HS-27A (cell line): ENCODE measurements around the gene SHFL.

Source experiments
- DNase-seq: peaks from one replicate; pipeline ENCODE4 v3.0.0-alpha.2; 2012; ENCODE audit warnings: low read depth, missing footprints

SHFL gene

DNA sequence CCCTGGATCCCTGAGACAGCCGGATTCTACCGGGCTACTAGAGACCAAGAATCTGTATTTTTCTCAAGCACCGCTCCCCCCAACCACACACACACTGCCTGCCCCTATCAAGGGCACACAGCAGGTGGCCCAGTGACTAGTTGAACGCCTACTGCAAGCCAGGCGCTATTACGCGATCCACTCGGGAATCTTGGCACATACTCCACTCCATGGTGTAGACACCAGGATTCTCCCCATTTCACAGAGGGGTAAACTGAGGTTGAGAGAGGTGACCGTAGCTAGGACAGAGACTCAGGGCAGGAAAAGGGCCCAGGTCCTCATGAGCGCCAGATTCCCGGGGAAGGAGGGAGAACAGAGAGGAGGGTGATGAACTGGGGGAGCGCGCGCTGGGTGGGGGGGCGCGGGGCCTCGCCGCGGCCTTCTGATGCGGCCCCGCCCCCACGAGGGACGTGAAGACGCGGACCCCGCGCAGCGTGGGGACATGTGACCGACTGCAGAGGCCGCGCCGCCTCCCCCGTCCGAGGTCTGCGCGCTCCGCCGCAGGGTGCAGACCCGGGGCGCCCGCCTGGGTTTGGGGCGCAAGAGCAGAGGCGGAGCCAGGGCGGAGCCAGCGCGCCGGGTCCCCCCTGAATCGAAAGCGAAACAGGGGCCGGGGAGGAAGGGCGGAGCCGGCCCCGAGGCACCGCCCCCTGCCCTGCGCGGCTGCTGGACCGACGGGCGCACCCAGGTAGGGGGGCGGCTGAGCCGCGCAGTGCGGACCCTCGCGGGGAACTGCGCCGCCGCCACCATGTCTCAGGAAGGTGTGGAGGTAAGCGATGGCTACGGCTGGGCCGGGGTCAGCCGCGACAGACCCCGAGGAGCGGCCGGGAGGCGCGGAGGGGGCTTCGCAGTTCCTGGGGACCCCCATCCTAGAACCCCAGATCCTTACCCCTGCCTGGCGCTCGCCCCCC lies at the start of gene SHFL:
Gene SHFL (plus strand): TSS at position 677 of the 950 bp plus-strand sequence. CDS start 111 bp downstream, at position 788.
- DNase-seq, result no peak

DNA sequence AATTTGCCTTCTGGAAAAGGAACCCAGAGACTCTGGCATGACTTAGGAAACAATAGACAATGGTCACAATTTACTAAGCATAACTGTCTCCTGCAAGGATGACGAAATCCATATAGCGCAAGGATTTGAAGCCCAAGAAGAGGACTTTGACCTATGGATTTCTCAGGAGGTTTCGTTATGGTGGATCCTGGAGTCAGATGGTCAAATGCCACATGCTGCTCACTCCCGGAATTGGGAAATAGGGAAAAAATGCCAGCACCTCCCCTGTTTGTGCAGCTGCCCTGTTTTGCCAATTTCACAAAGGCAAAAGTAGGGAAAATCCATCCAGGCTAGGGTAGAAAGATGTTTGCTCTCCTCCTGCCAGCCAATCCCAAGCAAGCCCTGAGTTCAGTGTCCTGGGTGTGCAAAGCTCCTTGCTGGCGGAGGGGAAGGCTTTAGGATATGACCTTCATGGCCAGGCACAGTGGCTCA lies 49.5 kb upstream of the SHFL start:
- no peak for DNase-seq

DNA sequence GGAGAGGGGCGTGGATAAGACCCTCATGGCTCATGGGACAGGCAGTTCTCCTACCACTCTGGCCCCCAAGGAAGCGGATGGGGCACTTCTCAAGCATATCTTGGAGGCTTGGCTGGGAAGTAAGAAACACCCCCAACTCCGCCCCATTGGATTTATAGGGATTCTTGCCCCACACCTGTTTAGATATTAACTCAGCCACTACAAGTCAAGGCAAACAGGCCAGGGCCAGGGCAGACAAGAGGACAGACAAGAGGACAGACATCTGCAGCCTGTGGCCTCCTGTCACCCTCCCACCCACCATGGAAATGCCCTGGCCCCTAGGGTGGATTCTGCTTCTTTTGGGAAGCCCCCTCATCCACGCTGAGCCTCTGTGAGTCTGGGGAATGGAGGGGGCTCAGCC lies 48.8 kb upstream of the SHFL start:
- DNase-seq, result no peak

DNA sequence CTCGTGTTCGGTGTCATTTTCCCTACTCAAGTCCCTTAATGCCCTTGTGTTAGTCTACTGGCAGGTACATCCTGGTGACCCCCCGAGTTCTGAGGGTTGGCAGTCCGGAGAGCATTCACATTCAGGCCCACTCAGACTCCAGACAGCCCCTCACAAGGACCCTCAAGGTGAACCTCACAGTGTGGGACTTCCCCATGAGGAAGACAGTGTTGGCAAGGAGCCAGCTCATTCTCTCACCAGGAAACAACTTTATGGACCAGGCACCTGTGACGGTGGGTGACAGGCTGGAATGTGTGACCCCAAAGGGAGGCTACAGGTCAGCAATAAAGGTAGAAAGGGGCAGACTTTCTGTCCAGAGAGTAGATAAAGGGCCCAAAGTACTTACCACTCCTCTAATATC lies 48.3 kb upstream of the SHFL start:
- no peak for DNase-seq

DNA sequence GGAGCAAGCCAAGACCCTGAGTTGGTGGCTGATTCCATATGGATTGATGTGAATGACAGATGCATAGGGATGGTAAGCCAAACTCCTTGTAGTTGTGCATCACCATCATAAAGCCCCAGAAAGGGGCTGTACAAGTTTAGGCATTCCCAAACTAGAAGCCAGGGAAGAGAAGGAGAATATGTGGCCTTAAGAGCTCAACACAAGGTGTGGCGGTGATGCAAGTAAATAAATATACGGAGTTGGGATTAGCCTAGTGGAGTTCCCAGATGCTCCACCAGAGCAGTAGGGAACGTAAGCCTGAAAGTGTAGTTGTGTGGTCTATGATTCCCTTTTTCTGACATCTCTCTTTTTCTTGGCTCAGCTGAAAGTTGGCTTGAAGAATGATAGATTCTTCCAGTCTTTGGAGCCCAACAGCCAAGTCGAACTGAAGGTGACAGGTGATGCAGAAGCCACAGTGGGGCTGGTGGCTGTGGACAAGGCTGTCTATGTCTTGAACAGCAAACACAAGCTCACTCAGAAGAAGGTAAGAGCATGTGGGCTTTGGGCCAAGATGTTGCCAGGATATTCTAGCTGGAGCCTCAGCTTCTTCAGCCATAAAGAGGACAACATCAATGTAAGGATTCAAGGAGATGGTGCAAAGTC lies 42.7 kb upstream of the SHFL start:
- DNase-seq, result peak; percentile 41

DNA sequence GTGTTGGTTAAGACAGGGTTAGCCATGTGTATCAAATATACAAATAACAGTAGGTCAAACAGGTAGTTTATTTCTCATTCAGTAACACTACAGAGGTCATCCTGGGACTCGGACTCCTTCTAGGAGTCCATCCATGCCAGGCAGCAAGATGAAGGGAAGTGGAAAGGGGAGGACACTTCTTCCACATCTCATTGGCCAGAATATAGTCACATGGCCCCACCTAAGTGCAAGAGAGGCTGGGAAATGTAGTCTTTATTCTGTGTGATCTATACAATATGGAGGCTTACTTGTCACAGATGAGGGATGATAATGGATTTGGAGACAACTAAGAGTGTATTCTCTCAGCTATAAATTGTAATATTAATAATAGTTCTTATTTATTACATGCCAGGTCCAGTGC lies 41.7 kb upstream of the SHFL start:
- DNase-seq, result no peak

DNA sequence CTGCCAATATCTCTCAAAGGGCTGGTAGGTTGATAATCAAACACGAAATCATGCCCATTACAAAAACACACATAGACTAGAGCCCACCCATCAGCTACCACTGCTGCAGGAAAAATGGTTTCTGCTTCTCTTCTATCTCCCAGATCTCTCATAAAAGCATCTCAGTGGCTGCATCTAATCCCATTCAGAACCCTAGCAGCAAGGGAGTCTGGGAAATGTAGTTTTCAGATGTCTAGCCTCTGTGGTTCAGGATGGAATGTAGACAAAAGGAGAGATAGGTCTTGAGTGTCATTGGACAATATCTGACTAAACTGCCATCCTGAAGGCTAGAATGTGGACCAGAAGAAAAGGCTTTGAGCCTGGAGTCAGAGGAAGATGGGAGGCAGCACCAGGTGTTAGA lies 40.7 kb upstream of the SHFL start:
- DNase-seq, result no peak

DNA sequence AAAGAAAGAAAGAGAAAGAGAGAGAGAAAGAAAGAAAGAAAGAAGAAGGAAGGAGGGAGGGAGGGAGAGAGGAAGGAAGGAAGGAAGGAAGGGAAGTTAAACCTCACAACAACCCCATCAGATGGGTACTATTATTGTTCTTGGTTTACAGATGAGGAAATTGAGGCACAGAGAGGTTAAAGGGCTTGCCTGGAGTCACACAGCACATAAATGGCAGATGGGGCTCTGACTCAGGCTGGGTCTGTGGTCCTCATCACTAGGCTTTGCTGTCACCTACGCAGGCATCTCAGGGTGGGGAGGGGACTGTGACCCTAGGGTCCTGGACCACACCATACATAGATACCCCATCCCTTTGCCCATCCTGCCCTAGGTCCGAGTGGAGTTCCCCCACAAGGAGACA lies 36.5 kb upstream of the SHFL start:
- no peak for DNase-seq

DNA sequence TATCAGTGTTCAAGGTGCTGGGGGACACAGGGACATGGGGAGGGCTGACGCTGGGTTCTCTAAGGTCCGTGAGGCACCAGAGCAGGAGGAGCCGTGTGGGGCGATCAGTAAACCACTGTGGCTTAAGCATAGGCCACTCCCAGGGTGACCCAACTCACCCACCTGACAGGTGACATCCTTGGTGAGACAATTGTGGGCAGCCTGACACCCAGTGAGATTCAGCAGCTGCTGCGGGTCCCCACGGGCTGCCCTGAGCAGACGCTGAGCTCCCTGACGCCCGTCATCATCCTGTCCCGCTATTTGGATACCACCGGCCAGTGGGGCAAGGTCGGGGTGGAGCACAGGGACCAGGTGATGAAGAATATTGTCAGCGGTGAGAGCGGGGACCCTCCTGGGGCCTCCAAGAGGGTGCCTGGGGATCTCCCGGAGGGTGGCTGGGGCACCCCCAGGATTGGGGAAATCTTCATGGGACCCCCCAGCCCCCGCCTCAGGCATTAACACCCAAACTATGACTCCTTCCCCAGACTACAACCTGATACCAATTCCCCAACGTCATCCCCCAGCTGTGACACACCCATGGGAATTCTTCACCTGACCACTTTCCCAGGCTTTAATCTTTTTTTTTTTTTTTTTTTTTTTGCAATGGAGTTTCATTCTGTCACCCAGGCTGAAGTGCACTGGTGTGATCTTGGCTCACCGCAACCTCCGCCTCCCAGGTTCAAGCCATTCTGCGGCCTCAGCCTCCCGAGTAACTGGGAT lies 33.3 kb upstream of the SHFL start:
- DNase-seq, result no peak

DNA sequence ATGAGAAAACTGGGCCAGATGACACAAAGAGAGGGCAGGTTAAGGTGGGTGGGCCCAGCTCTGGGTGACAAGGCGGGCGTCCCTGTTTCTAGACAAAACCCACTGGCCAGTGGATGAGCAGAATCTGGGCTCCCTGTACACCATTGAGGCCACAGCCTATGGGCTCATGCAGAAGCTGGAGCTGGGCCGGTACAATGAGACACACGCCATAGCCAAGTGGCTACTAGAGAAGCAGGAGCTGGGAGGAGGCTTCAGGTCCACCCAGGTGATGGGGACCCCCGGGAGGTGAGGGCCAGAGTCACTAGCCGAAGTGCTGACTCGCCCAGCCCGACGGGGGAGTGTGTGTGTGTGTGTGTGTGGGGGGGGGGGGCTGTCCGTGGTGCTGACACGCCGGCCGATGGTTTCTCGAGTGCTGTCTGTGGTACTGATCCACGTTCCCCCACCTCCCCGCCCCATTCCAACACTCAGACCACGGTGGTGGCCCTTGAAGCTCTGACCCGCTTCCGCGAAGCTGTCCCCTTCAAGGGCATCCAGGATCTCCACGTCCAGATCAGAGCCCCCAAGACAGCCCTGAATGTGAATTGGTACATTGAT lies 24.3 kb upstream of the SHFL start:
- no peak for DNase-seq

DNA sequence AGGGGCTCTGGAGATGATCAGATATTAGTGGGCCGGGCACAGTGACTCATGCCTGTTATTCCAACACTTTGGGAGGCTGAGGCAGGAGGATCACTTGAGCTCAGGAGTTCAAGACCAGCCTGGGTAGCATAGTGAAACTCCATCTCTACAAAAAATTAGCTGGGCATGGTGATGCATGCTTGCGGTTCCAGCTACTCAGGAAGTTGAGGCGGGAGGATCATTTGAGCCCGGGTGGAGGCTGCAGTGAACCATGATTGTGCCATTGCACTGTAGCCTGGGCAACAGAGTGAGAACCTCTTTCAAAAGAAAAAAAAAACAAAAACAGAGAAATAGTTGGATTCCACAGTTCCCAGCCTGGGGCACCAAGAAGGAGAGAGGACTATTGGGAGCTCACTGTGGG lies 17.9 kb upstream of the SHFL start:
- DNase-seq, result no peak

DNA sequence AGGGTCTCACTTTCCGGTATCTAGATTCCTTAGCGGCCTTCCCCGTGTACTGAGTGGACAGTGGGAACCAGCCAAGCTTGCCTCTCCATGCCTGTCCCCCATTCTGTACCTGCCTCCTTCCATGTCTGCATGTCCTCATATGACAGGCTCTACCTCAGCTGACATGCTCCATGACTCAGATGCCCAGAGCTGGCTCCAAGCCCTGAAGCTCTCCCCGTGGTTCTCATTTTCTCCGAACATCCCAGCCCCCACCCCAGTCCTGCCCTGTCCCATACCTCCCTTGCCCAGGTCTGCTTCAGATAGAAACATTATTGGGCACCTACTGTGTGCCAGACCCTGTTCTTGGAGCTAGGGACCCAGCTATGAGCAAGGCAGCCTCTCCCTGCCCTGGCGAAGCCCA lies 17.1 kb upstream of the SHFL start:
- no peak for DNase-seq

DNA sequence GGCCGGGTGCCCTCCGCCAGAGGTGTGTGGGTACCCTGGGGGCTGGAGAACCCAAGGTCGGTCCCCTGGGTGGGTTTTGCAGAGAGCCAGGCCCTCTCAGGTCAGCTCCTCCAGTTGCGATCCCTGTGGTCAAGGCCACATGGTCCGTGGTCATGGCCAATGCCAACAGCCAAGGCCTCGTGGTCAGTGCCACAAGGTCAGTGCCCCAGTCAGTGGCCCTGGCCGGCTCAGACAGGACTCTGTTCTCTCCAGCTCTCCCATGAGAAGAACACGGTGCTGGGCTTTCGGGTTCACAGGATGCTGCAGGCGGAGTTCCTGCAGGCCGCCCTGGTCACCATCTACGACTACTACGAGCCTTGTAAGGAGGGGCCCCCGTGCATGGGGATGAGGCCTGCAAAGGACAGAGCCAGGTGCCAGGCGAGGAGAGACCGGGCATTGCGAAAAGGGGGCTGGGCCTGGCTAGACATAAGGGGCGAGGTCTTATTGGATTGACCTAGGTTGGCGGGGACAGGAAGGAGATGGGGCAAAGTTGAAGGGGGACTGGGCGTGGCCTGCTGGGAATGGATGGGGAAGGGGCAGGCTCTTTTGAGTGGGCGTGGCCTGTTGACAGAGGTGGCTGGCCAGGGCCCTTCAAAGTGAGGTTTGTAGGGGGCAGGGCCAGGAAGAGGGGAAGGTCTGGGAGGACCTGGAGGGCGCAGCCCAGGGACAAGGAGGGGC lies 15.2 kb upstream of the SHFL start:
- DNase-seq, result no peak

DNA sequence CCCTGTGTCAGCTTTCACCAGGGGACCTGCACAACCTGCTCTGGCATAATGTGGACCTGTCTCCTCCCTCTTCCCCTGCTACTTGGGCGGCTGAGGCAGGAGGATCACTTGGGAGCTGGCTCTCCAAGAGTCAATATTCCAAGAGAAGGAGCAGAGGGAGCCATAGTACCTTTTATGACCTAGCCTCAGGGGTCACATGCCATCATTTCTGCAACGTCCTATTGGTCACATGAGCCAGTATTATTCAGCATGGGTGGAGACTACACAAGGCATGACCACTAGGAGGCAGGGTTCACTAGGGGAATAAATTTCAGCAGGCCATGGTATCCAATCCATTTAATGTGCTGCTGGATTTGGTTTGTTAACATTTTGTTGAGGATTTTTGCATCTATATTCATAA lies 12.0 kb upstream of the SHFL start:
- DNase-seq, result no peak

DNA sequence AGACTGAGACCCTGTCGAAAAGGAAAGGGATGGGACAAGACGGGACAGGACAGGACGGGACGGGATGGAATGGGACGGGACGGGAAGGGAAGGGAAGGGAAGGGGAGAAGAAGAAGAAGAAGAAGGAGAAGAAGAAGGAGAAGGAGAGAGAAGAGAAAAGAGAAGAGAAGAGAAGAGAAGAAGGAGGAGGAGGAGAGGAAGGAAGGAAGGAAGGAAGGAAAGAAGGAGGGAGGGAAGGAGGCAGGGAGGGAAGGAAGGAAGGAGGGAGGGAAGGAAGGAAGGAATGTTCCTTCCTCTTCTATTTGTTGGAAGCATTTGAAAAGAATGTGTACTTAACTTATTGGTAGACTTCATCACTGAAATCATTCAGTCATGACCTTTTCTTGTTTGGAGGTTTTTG lies 9.6 kb upstream of the SHFL start:
- DNase-seq, result no peak

DNA sequence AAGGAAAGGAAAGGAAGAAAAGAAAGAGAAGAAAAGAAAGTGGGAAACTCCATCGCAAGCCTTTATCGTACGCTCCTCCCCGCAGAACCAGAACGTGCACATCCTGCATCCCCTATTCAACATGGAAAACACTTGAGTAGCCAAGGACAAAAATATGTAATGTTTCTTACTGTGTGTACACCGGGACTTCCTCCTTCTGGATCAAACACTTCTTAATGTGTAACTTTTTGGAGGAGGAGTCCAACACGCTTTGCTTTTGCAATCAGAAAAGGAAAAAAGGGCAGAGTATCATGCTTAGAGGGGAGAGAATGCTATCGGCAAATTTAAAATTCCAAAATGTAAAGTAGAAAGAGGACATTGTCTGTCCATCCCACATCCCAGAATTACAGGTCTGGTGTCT lies 7.8 kb upstream of the SHFL start:
- no peak for DNase-seq

DNA sequence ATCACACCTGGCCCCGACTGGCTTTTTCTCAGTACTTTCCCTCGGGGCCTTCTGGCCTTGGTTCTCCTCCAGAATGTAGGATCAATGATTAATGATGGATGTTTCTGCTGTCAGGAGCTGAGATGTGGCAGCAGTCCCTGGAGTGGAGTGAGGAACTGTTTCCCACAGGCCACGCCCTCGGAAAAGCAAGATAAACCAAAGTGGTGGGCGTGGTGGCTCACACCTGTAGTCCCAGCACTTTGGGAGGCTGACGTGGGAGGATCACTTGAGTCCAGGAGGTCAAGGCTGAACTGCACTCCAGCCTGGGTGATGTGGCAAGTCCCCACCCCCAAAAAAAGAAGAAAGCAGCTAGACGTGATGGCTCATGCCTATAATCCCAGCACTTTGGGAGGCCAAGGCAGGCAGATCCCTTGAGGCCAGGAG lies 7.1 kb upstream of the SHFL start:
- no peak for DNase-seq

DNA sequence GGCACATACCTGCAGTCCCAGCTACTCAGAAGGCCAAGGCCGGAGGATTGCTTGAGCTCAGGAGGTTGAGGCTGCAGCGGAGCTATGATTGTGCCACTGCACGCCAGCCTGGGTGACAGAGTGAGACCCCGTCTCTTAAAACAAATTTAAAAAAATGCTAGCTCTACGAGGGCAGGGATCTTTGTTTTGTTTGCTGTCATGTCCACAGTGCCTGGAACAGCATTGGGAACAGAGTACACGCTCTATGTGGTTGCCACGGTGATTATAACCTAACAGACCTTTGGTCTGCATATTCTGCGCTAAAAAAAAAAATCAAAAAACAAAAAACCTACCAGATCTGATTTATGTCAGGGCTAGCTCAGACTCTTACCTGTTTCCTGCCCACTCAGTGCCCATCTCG lies 2.2 kb upstream of the SHFL start:
- DNase-seq, result no peak

DNA sequence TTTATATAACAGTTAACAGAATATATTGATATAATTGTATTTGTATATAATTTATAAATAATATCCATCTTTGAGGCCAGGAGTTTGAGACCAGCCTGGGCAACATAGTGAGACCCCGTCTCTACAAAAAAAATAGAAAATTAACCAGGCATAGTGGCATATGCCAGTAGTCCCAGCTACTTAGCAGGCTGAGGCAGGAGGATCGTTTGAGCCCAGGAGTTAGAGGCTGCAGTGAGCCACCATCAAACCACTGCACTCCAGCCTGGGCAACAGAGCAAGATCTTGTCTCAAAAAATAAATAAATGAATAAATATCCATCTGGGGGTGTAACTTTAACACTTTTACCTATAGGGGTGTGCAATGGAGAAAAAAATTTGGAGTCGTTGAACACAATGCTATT lies 1.3 kb upstream of the SHFL start:
- no peak for DNase-seq

DNA sequence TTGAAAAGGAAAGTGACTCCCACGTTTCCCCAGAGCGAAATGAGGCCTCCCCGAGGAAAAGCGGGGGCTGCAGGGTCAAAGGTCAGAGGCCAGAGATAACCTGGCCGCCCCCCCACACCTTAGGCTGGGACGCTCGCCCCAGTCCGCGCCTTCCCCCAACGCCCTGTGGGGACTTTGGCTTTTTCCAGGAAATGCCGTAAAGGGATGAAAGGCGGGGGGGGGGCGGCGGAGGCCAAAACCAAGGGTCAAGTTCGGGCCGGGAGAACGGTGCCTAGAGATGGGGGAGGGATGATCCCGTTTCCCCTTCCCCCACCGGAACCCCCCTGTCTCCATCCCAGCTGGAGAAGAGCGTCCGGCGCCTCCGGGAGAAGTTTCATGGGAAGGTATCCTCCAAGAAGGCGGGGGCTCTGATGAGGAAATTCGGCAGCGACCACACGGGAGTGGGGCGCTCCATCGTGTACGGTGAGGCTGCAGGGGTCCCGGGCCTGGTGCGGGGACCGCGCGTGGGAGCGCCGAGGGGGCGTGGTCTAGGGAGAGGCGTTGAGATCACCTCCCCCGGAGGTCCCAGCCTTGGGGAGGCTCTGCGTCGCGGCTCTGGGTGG lies 575 bp downstream of the SHFL start:
- no peak for DNase-seq
